ENCODE results near the gene C15orf39. TPM values are rescaled to one million over a fixed set of nuclear protein-coding genes. Genes with fewer than 3 reads are reported as not detected.

C15orf39 gene
- polyA plus RNA-seq, 1 donor from 2014 or later: not detected

DNA sequence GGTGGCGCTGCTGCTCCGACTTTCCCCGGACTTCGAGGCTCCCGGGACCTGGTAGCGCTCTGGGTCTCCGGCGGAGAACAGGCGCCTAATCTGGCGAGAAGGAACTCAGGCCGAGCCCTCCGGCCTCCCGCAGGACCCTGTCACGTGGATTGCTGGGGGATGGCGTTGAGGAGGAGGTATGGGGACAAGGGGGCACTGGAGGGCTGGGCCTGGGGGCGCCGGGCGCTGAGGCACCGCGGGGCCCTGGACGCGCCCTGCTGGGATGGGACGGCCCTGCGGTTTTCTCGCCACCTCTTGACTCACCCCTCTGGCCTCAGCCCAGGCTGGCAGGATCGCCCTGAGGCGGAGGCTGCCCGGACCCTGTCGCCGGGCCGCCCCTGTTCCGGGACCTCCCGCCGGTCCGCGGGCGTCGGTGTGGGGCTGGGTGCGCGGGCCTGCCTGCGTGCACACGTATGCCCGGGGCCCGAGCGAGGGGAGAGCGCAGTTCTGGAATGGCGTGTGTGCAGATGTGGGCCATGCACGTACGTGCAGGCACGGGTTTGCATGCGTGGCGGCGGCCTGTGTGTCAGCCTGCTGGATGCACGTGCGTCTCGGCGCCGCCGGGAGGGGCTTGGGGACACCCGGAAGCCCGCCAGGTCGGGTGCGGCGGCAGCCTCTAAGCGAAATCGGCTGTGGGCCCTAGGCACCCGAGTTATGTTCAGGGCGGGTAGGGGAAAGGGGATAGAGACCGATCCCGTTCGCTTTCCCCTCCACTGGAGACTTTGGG is 752 bp downstream of the C15orf39 start:
- no peaks in the 10 kb centered on the region for H3K9me3 ChIP-seq (ENCODE audit: low read length)

GRCh38 chr15:75203017-75203907 is 1.6 kb downstream of the C15orf39 start:
- no peaks in the 10 kb centered on the region for H3K36me3 ChIP-seq (ENCODE audit: insufficient read depth, low read length)
- H4K20me1 ChIP-seq (ENCODE audit: insufficient read depth): no peaks in the 10 kb centered on the region
- H2AFZ ChIP-seq (ENCODE audit: low read depth, low read length): no peak overlapping the region
- peak overlapping the region; percentile 45 for H3K9ac ChIP-seq (ENCODE audit: low read length)
- no peak overlapping the region for H3K27ac ChIP-seq (ENCODE audit: low read length)
- peak overlapping the region; percentile 72 for H3K4me3 ChIP-seq (ENCODE audit: low read length)
- TF ChIP-seq TAF1 (IDR thresholded peaks at IDR 0.05; ENCODE audit: low read depth) (no peak), EZH2 (IDR thresholded peaks at IDR 0.05; ENCODE audit: borderline replicate concordance, insufficient read depth, low read length, poor library complexity, severe bottlenecking) (peak; percentile 12)
- no peak overlapping the region for H3K4me2 ChIP-seq (ENCODE audit: low read length)
- H3K9me2 ChIP-seq (ENCODE audit: insufficient read depth, low read length): no peaks in the 10 kb centered on the region
- peaks cover 30% of the 10 kb centered on the region for H3K27me3 ChIP-seq (ENCODE audit: insufficient read depth, low read depth, low read length)
- no peaks in the 10 kb centered on the region for H3F3A ChIP-seq (ENCODE audit: insufficient read depth, low read length, poor library complexity, severe bottlenecking)
- H3K79me2 ChIP-seq (replicated peaks; ENCODE audit: insufficient read depth, low read length): no peaks in the 10 kb centered on the region
- H3K9me3 ChIP-seq (ENCODE audit: low read length): no peaks in the 10 kb centered on the region

More for the DNA sequence above, 752 bp downstream of the C15orf39 start:
- no peak overlapping the region for H3K27ac ChIP-seq (ENCODE audit: low read length)
- H3K9ac ChIP-seq (ENCODE audit: low read length): peak overlapping the region; percentile 45
- no peaks in the 10 kb centered on the region for H3K79me2 ChIP-seq (replicated peaks; ENCODE audit: insufficient read depth, low read length)
- peak overlapping the region; percentile 14 for H2AFZ ChIP-seq (ENCODE audit: low read depth, low read length)
- no peaks in the 10 kb centered on the region for H3F3A ChIP-seq (ENCODE audit: insufficient read depth, low read length, poor library complexity, severe bottlenecking)
- no peaks in the 10 kb centered on the region for H3K9me2 ChIP-seq (ENCODE audit: insufficient read depth, low read length)
- H3K27me3 ChIP-seq (ENCODE audit: insufficient read depth, low read depth, low read length): peaks cover 30% of the 10 kb centered on the region
- peak overlapping the region; percentile 72 for H3K4me3 ChIP-seq (ENCODE audit: low read length)
- no peaks in the 10 kb centered on the region for H3K36me3 ChIP-seq (ENCODE audit: insufficient read depth, low read length)
- peak overlapping the region; percentile 39 for H3K4me2 ChIP-seq (ENCODE audit: low read length)
- TF ChIP-seq POLR2AphosphoS5 (IDR thresholded peaks at IDR 0.05): no peak
- TF ChIP-seq, protein P1, sequence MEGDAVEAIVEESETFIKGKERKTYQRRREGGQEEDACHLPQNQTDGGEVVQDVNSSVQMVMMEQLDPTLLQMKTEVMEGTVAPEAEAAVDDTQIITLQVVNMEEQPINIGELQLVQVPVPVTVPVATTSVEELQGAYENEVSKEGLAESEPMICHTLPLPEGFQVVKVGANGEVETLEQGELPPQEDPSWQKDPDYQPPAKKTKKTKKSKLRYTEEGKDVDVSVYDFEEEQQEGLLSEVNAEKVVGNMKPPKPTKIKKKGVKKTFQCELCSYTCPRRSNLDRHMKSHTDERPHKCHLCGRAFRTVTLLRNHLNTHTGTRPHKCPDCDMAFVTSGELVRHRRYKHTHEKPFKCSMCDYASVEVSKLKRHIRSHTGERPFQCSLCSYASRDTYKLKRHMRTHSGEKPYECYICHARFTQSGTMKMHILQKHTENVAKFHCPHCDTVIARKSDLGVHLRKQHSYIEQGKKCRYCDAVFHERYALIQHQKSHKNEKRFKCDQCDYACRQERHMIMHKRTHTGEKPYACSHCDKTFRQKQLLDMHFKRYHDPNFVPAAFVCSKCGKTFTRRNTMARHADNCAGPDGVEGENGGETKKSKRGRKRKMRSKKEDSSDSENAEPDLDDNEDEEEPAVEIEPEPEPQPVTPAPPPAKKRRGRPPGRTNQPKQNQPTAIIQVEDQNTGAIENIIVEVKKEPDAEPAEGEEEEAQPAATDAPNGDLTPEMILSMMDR (IDR thresholded peaks at IDR 0.05; ENCODE audit: poor library complexity, severe bottlenecking): no peak
- no peak for TF ChIP-seq REST (IDR thresholded peaks at IDR 0.05; ENCODE audit: borderline replicate concordance)
- TF ChIP-seq MXI1 (conservative IDR thresholded peaks at IDR 0.05; ENCODE audit: poor library complexity, severe bottlenecking): peak; percentile 50
- TF ChIP-seq RAD21 (conservative IDR thresholded peaks at IDR 0.05): peak; percentile 15
- TF ChIP-seq EZH2 (IDR thresholded peaks at IDR 0.05; ENCODE audit: borderline replicate concordance, insufficient read depth, low read length, poor library complexity, severe bottlenecking): peak; percentile 24
- H4K20me1 ChIP-seq (ENCODE audit: insufficient read depth): no peaks in the 10 kb centered on the region

Data from neural cell (in vitro differentiated cells).